ENCODE results near the gene NRG4. TPM values are rescaled to one million over a fixed set of nuclear protein-coding genes. Genes with fewer than 3 reads are reported as not detected.
"Not testable (repeated sequence)": the region's sequence is repeated elsewhere in the genome, so short reads cannot be mapped to it uniquely, and the experiment has no call there.

NRG4 gene
- total RNA-seq, 2 experiments from 2014 or later: not detected

GRCh38 chr15:76034111-76034510 lies 21.9 kb upstream of the NRG4 start:
- Mint-ChIP-seq H3K36me3 (no peaks in the 10 kb centered on the region), H3K27me3 (peaks cover 11% of the 10 kb centered on the region), H3K4me1 (ENCODE audit: low read depth) (no peaks in the 10 kb centered on the region), H3K27ac (no peak overlapping the region), H3K9me3 (no peaks in the 10 kb centered on the region), H3K4me3 (no peak overlapping the region)
- POLR2A ChIA-PET: no interaction called here
- DNase-seq: no peak
- intact Hi-C loops (cut with micrococcal nuclease): no loop called here
- CTCF ChIA-PET: interaction anchor here (1.7 kb wide), 1 partner anchor 105 kb away, joined by 5 read pairs; no protein-coding TSS in a partner anchor

- POLR2A ChIA-PET: no interaction called here
- H3K36me3 Mint-ChIP-seq: no peaks in the 10 kb centered on the region
- no peak overlapping the region for H3K27ac Mint-ChIP-seq
- DNase-seq: no peak
- CTCF ChIA-PET: interaction anchor here (1.1 kb wide), 1 partner anchor 106 kb away, joined by 3 read pairs; no protein-coding TSS in a partner anchor
- no peaks in the 10 kb centered on the region for H3K4me1 Mint-ChIP-seq (ENCODE audit: low read depth)
- intact Hi-C loops (cut with micrococcal nuclease): no loop called here
- H3K27me3 Mint-ChIP-seq: peaks cover 7% of the 10 kb centered on the region
- H3K4me3 Mint-ChIP-seq: no peak overlapping the region
- no peaks in the 10 kb centered on the region for H3K9me3 Mint-ChIP-seq
These were observed 21.2 kb upstream of the NRG4 start for GRCh38 chr15:76033438-76033837.

GRCh38 chr15:76032046-76032445 lies 19.8 kb upstream of the NRG4 start:
- Mint-ChIP-seq H3K4me3 (no peak overlapping the region), H3K4me1 (ENCODE audit: low read depth) (no peaks in the 10 kb centered on the region), H3K9me3 (no peaks in the 10 kb centered on the region), H3K36me3 (no peaks in the 10 kb centered on the region), H3K27me3 (peaks cover 7% of the 10 kb centered on the region), H3K27ac (no peak overlapping the region)
- CTCF ChIA-PET: interaction anchor here (0.7 kb wide), 1 partner anchor 31 kb away, joined by 3 read pairs; no protein-coding TSS in a partner anchor
- DNase-seq: no peak
- intact Hi-C loops (cut with micrococcal nuclease): no loop called here
- POLR2A ChIA-PET: no interaction called here

- Mint-ChIP-seq H3K27me3 (peaks cover 15% of the 10 kb centered on the region), H3K36me3 (peaks cover 5% of the 10 kb centered on the region), H3K9me3 (peaks cover 16% of the 10 kb centered on the region), H3K4me1 (ENCODE audit: low read depth) (no peaks in the 10 kb centered on the region), H3K4me3 (no peak overlapping the region), H3K27ac (no peak overlapping the region)
- no peak for DNase-seq
- CTCF ChIA-PET: no interaction called here
- POLR2A ChIA-PET: no interaction called here
- intact Hi-C loops (cut with micrococcal nuclease): no loop called here
These were observed 12.0 kb upstream of the NRG4 start for GRCh38 chr15:76024021-76024768.

- H3K4me3 Mint-ChIP-seq; H3K36me3 Mint-ChIP-seq; H3K4me1 Mint-ChIP-seq (ENCODE audit: low read depth); intact Hi-C loops (cut with micrococcal nuclease); DNase-seq; H3K27ac Mint-ChIP-seq; POLR2A ChIA-PET: not testable (repeated sequence)
- Mint-ChIP-seq H3K27me3 (peaks cover 25% of the 10 kb centered on the region), H3K9me3 (peaks cover 16% of the 10 kb centered on the region)
- CTCF ChIA-PET: interaction anchor here (0.6 kb wide), 1 partner anchor 45 kb away, joined by 3 read pairs; no protein-coding TSS in a partner anchor
These were observed 1.2 kb upstream of the NRG4 start for GRCh38 chr15:76013470-76013869.

- intact Hi-C loops (cut with micrococcal nuclease): no loop called here
- H3K4me1 Mint-ChIP-seq (ENCODE audit: low read depth): peaks cover 3% of the 10 kb centered on the region
- H3K9me3 Mint-ChIP-seq: peaks cover 3% of the 10 kb centered on the region
- H3K4me3 Mint-ChIP-seq: no peak overlapping the region
- no peak for DNase-seq
- ChIA-PET POLR2A (no interaction called here), CTCF (interaction anchor here (1.5 kb wide), 1 partner anchor 9 kb away, joined by 3 read pairs; no protein-coding TSS in a partner anchor)
- H3K27ac Mint-ChIP-seq: no peak overlapping the region
- H3K27me3 Mint-ChIP-seq: peaks cover 20% of the 10 kb centered on the region
- no peaks in the 10 kb centered on the region for H3K36me3 Mint-ChIP-seq
These were observed 1.6 kb downstream of the NRG4 start for GRCh38 chr15:76010613-76011012.

GRCh38 chr15:76006136-76006778 lies 6.0 kb downstream of the NRG4 start:
- POLR2A ChIA-PET: no interaction called here
- CTCF ChIA-PET: no interaction called here
- intact Hi-C loops (cut with micrococcal nuclease): no loop called here

GRCh38 chr15:76003364-76003763 lies 8.9 kb downstream of the NRG4 start:
- Mint-ChIP-seq H3K4me1 (ENCODE audit: low read depth) (no peaks in the 10 kb centered on the region), H3K4me3 (no peak overlapping the region), H3K27me3 (peaks cover 23% of the 10 kb centered on the region), H3K9me3 (no peaks in the 10 kb centered on the region), H3K36me3 (no peaks in the 10 kb centered on the region), H3K27ac (no peak overlapping the region)
- ChIA-PET POLR2A (no interaction called here), CTCF (no interaction called here)
- intact Hi-C loops (cut with micrococcal nuclease): no loop called here
- DNase-seq: no peak

More at GRCh38 chr15:76006136-76006778, 6.0 kb downstream of the NRG4 start:
- Mint-ChIP-seq H3K4me1 (ENCODE audit: low read depth) (no peaks in the 10 kb centered on the region), H3K9me3 (no peaks in the 10 kb centered on the region), H3K4me3 (no peak overlapping the region), H3K27me3 (peaks cover 20% of the 10 kb centered on the region), H3K36me3 (no peaks in the 10 kb centered on the region), H3K27ac (no peak overlapping the region)
- DNase-seq: no peak

- ChIA-PET POLR2A (interaction anchor here (0.6 kb wide), 1 partner anchor 100 kb away, joined by 3 read pairs; no protein-coding TSS in a partner anchor), CTCF (no interaction called here)
- Mint-ChIP-seq H3K27me3 (peaks cover 18% of the 10 kb centered on the region), H3K9me3 (peaks cover 3% of the 10 kb centered on the region), H3K36me3 (no peaks in the 10 kb centered on the region), H3K4me3 (no peak overlapping the region), H3K27ac (no peak overlapping the region), H3K4me1 (ENCODE audit: low read depth) (no peaks in the 10 kb centered on the region)
- DNase-seq: no peak
- intact Hi-C loops (cut with micrococcal nuclease): no loop called here
These were observed 16.6 kb downstream of the NRG4 start for GRCh38 chr15:75995611-75996010.

- intact Hi-C loops (cut with micrococcal nuclease): no loop called here
- Mint-ChIP-seq H3K9me3 (peaks cover 3% of the 10 kb centered on the region), H3K27me3 (peaks cover 16% of the 10 kb centered on the region), H3K36me3 (no peaks in the 10 kb centered on the region), H3K4me1 (ENCODE audit: low read depth) (no peaks in the 10 kb centered on the region), H3K27ac (no peak overlapping the region), H3K4me3 (no peak overlapping the region)
- ChIA-PET CTCF (no interaction called here), POLR2A (no interaction called here)
- DNase-seq: no peak
These were observed 18.0 kb downstream of the NRG4 start for GRCh38 chr15:75994220-75994619.

GRCh38 chr15:75992897-75993296 lies 19.3 kb downstream of the NRG4 start:
- H3K9me3 Mint-ChIP-seq: peaks cover 3% of the 10 kb centered on the region
- H3K4me1 Mint-ChIP-seq (ENCODE audit: low read depth): no peaks in the 10 kb centered on the region
- no peak for DNase-seq
- ChIA-PET CTCF (no interaction called here), POLR2A (no interaction called here)
- no peak overlapping the region for H3K27ac Mint-ChIP-seq
- no peaks in the 10 kb centered on the region for H3K36me3 Mint-ChIP-seq
- H3K27me3 Mint-ChIP-seq: peaks cover 13% of the 10 kb centered on the region
- intact Hi-C loops (cut with micrococcal nuclease): no loop called here
- no peak overlapping the region for H3K4me3 Mint-ChIP-seq

- H3K9me3 Mint-ChIP-seq: peaks cover 3% of the 10 kb centered on the region
- intact Hi-C loops (cut with micrococcal nuclease): no loop called here
- ChIA-PET CTCF (no interaction called here), POLR2A (no interaction called here)
- DNase-seq: no peak
- H3K27ac Mint-ChIP-seq: no peak overlapping the region
- H3K4me3 Mint-ChIP-seq: no peak overlapping the region
- H3K4me1 Mint-ChIP-seq (ENCODE audit: low read depth): no peaks in the 10 kb centered on the region
- no peaks in the 10 kb centered on the region for H3K36me3 Mint-ChIP-seq
- H3K27me3 Mint-ChIP-seq: peaks cover 10% of the 10 kb centered on the region
These were observed 22.3 kb downstream of the NRG4 start for GRCh38 chr15:75989875-75990274.

- POLR2A ChIA-PET: no interaction called here
- DNase-seq: no peak
- no peak overlapping the region for H3K27ac Mint-ChIP-seq
- H3K27me3 Mint-ChIP-seq: peaks cover 5% of the 10 kb centered on the region
- H3K9me3 Mint-ChIP-seq: peaks cover 3% of the 10 kb centered on the region
- no peaks in the 10 kb centered on the region for H3K36me3 Mint-ChIP-seq
- no peaks in the 10 kb centered on the region for H3K4me1 Mint-ChIP-seq (ENCODE audit: low read depth)
- H3K4me3 Mint-ChIP-seq: no peak overlapping the region
- CTCF ChIA-PET: no interaction called here
- intact Hi-C loops (cut with micrococcal nuclease): no loop called here
These were observed 23.2 kb downstream of the NRG4 start for GRCh38 chr15:75989045-75989444.
